GM12878 (cell line): Measurements from ENCODE around the gene GRK5. TPM values are rescaled to one million over a fixed set of nuclear protein-coding genes. Genes with fewer than 3 reads are reported as not detected.

Experiments
- ATAC-seq: fragments of 200-7000 bp; cut with Tn5 transposase; 3 replicates; pipeline ENCODE4 v1.9.1; 2020; ENCODE audit warnings: mild to moderate bottlenecking, moderate library complexity
- BruUV-seq: library from RNA; stranded (reverse); fragments of 400-500 nt; replicated peaks from 2 replicates; lab custom pipeline; 2021; lab: Mats Ljungman, UMichigan
- CTCF ChIA-PET: fragments of 300-600 bp; sonication (Branson Sonifier 250); formaldehyde crosslinking; extraction: SDS; loops from one replicate; lab custom pipeline; 2021; ENCODE audit warnings: inconsistent platforms; lab: Yijun Ruan, JAX
- POLR2A ChIA-PET: fragments of 350-600 bp; formaldehyde crosslinking; extraction: SDS; loops from one replicate; lab custom pipeline; 2021; ENCODE audit warnings: inconsistent platforms; lab: Charles Lee
- RAD21 ChIA-PET: fragments of 300-600 bp; sonication (Branson Sonifier 250); formaldehyde crosslinking; loops from one replicate; lab custom pipeline; 2023; ENCODE audit warnings: antibody characterized with exemption; ENCODE audit not compliant: unreplicated experiment; lab: Charles Lee
- SMC1A ChIA-PET: fragments of 300-600 bp; sonication (Branson Sonifier 250); formaldehyde crosslinking; loops from one replicate; lab custom pipeline; 2023; ENCODE audit not compliant: unreplicated experiment, uncharacterized antibody; lab: Charles Lee
- DNase-seq: peaks from one replicate; pipeline ENCODE4 v3.0.0-alpha.2; 2011; ENCODE audit warnings: low read depth, low spot score
- FAIRE-seq: peaks from 3 replicates; lab custom pipeline; 2011; peaks lifted over from hg19 to GRCh38; lab: Jason Lieb, UNC
- H2AFZ ChIP-seq: 2 replicates; pipeline ENCODE4 v1.6.0; 2011; ENCODE audit warnings: low read depth, low read length, control low read depth; ENCODE audit not compliant: control insufficient read depth
- H3K27ac ChIP-seq: 2 replicates; pipeline ENCODE4 v1.5.1; 2011; ENCODE audit warnings: control low read depth; ENCODE audit not compliant: control insufficient read depth, insufficient read depth
- H3K27me3 ChIP-seq, 2 experiments: replicated peaks in 1 of 2; 2 replicates each; pipeline versions ENCODE4 v1.6.0 to v1.6.1; 2011; ENCODE audit warnings: low read length in 1 of 2; ENCODE audit not compliant: control insufficient read depth in 2 of 2, insufficient read depth in 2 of 2
- H3K36me3 ChIP-seq, 2 experiments: 2 replicates each; pipeline ENCODE4 v1.5.1; 2011; ENCODE audit warnings: low read length in 1 of 2; ENCODE audit not compliant: control insufficient read depth in 2 of 2, insufficient read depth in 2 of 2
- H3K4me1 ChIP-seq: 2 replicates; pipeline ENCODE4 v1.6.1; 2011; ENCODE audit warnings: mild to moderate bottlenecking, low read length, moderate library complexity, mixed read lengths; ENCODE audit not compliant: control insufficient read depth, insufficient read depth
- H3K4me2 ChIP-seq: 2 replicates; pipeline ENCODE4 v1.6.0; 2011; ENCODE audit warnings: control low read depth; ENCODE audit not compliant: control insufficient read depth, insufficient read depth
- H3K4me3 ChIP-seq: fragments of 200-600 bp; sonication (generic); 2 replicates; pipeline ENCODE4 v1.5.1; 2016
- H3K79me2 ChIP-seq: 2 replicates; pipeline ENCODE4 v1.6.0; 2011; ENCODE audit warnings: low read length; ENCODE audit not compliant: control insufficient read depth, insufficient read depth
- H3K9ac ChIP-seq: 2 replicates; pipeline ENCODE4 v1.8.0; 2011; ENCODE audit warnings: low read length, control low read depth, mixed read lengths; ENCODE audit not compliant: control insufficient read depth, insufficient read depth
- H3K9me3 ChIP-seq: replicated peaks from 3 replicates; pipeline ENCODE4 v1.5.1; 2011; ENCODE audit warnings: mild to moderate bottlenecking, low read length; ENCODE audit not compliant: control insufficient read depth, insufficient read depth
- H4K20me1 ChIP-seq: 2 replicates; pipeline ENCODE4 v1.6.0; 2011; ENCODE audit not compliant: control insufficient read depth, insufficient read depth
- BHLHE40 ChIP-seq, 2 experiments: fragments of 450-650 bp in 1 of 2; IDR thresholded peaks; 2 replicates each; pipeline ENCODE4 v1.6.1; 2011 to 2017; ENCODE audit warnings: low read depth in 2 of 2, borderline replicate concordance in 1 of 2, improper control_type of control experiment in 1 of 2, low read length in 1 of 2, mild to moderate bottlenecking in 1 of 2
- E2F4 ChIP-seq: IDR thresholded peaks from 2 replicates; pipeline ENCODE4 v1.6.1; 2012; ENCODE audit warnings: low read depth, low read length, improper control_type of control experiment
- FOS ChIP-seq: IDR thresholded peaks from 3 replicates; pipeline ENCODE4 v1.6.1; 2011; ENCODE audit warnings: borderline replicate concordance; ENCODE audit not compliant: insufficient read length; ENCODE audit errors: extremely low read depth
- KDM1A ChIP-seq: fragments of 200-600 bp; sonication (generic); IDR thresholded peaks from 2 replicates; pipeline ENCODE4 v1.6.1; 2016; ENCODE audit warnings: borderline replicate concordance
- MTA2 ChIP-seq: fragments of 450-650 bp; IDR thresholded peaks from 2 replicates; pipeline ENCODE4 v1.6.1; 2016; ENCODE audit warnings: low read depth, mild to moderate bottlenecking, moderate library complexity
- NR2C1 ChIP-seq: fragments of 450-650 bp; IDR thresholded peaks from 2 replicates; pipeline ENCODE4 v1.6.1; 2017; ENCODE audit warnings: antibody characterized with exemption, mild to moderate bottlenecking, moderate library complexity
- RB1 ChIP-seq: fragments of 450-650 bp; formaldehyde crosslinking; IDR thresholded peaks from 2 replicates; pipeline ENCODE4 v1.6.1; 2017; ENCODE audit warnings: mild to moderate bottlenecking, borderline replicate concordance
- SREBF1 ChIP-seq: IDR thresholded peaks from 2 replicates; pipeline ENCODE4 v1.6.1; 2012; ENCODE audit warnings: mild to moderate bottlenecking, low read length
- STAT1 ChIP-seq: fragments of 450-650 bp; conservative IDR thresholded peaks from 2 replicates; pipeline ENCODE4 v1.6.1; 2014; ENCODE audit warnings: antibody characterized with exemption, mild to moderate bottlenecking
- TCF12 ChIP-seq: IDR thresholded peaks from 2 replicates; pipeline ENCODE4 v1.6.1; 2011; ENCODE audit warnings: low read depth, mild to moderate bottlenecking, low read length
- ZNF207 ChIP-seq: fragments of 450-650 bp; IDR thresholded peaks from 2 replicates; pipeline ENCODE4 v1.6.1; 2014; ENCODE audit warnings: antibody characterized with exemption, mild to moderate bottlenecking, borderline replicate concordance
- ZNF24 ChIP-seq: fragments of 450-650 bp; IDR thresholded peaks from 2 replicates; pipeline ENCODE4 v1.6.1; 2017; ENCODE audit warnings: antibody characterized with exemption, mild to moderate bottlenecking
- ZNF592 ChIP-seq: fragments of 450-650 bp; IDR thresholded peaks from 2 replicates; pipeline ENCODE4 v1.6.1; 2017; ENCODE audit warnings: mild to moderate bottlenecking, moderate library complexity
- WGBS: methylation state at CpG from one replicate; pipeline ENCODE4 v1.1.6; 2016; ENCODE audit warnings: low lambda C conversion rate; ENCODE audit not compliant: insufficient replicate concordance, insufficient coverage; ENCODE audit errors: missing lambda C conversion rate; 5-methylcytosine and 5-hydroxymethylcytosine counted together
- in situ Hi-C: fragments of 300-500 bp; cut with MboI; formaldehyde crosslinking; loops from 9 replicates; pipeline ENCODE4 v1.14.3; 2018; ENCODE audit warnings: mixed read lengths
- intact Hi-C: fragments of 100-400 bp; cut with micrococcal nuclease; formaldehyde crosslinking; loops from one replicate; pipeline ENCODE4 v1.14.2; 2022; ENCODE audit not compliant: unreplicated experiment
- polyA plus RNA-seq, 11 experiments: library from polyadenylated mRNA; depleted of rRNA in 4 of 11; unstranded in 6 of 11; stranded (reverse) in 5 of 11; fragments of >200 nt; fragmentation: Nextera tagmentation in 4 of 11; fragmentation: Illumina TruSeq in 1 of 11; extraction: Ambion mirVana in 4 of 11; extraction: Trizol in 1 of 11; gene quantifications; 1 replicate in 1 of 11; 2 replicates in 10 of 11; pipeline versions ENCODE4 v1.2.1 to v1.2.3, GENCODE V29; 2011 to 2016; ENCODE audit warnings: inconsistent platforms in 2 of 11, missing spikeins in 2 of 11, low read depth in 1 of 11
- total RNA-seq, 4 experiments: library from RNA; depleted of rRNA in 3 of 4; stranded (reverse); fragments of >200 nt in 3 of 4; fragmentation: Illumina TruSeq in 1 of 4; extraction: Trizol in 1 of 4; gene quantifications; 2 replicates each; pipeline versions ENCODE4 v1.2.1 to v1.2.3, GENCODE V29; 2013 to 2021

Gene GRK5
- total and polyA plus RNA-seq, 10 of the 15 experiments (the other 5 are each of a cell fraction or from before 2014, with no cell fraction given): 0.11 to 22.1 (median 10.0) TPM

GRCh38 chr10:119446441-119447277 lies 239.3 kb downstream of the GRK5 start:
- Histone ChIP-seq H3K4me1 (peaks cover 14% of the 10 kb centered on the region), H3K36me3 (peaks cover 0 to 6% of the 10 kb centered on the region in 2 experiments; a peak in 1 of 4 replicates), H3K27me3 (no peaks in the 10 kb centered on the region), H3K4me3 (no peak overlapping the region), H3K79me2 (no peaks in the 10 kb centered on the region), H4K20me1 (no peaks in the 10 kb centered on the region), H3K27ac (no peak overlapping the region), H3K4me2 (no peak overlapping the region), H2AFZ (no peak overlapping the region), H3K9me3 (no peaks in the 10 kb centered on the region), H3K9ac (no peak overlapping the region)
- WGBS: 85% methylated on average over 20 of the region's 21 CpGs
- intact Hi-C loops: loop anchor here (5.0 kb wide), 1 partner anchor 96 kb away; the partner anchor contains the start of gene RGS10
- ATAC-seq (no peak), FAIRE-seq (no peak), DNase-seq (no peak)
- no TSS peak for BruUV-seq
- in situ Hi-C loops: no loop called here
- ChIA-PET SMC1A (interaction anchor here (0.8 to 3.9 kb wide), 8 partner anchors 34 to 248 kb away, joined by 3 to 27 read pairs (median 6); partner anchors contain the start of gene GRK5), RAD21 (interaction anchor here (0.9 to 3.8 kb wide), 4 partner anchors 43 to 246 kb away, joined by 3 to 42 read pairs (median 12); partner anchors contain the start of gene GRK5), POLR2A (no interaction called here), CTCF (interaction anchor here (0.7 to 6.5 kb wide), 6 partner anchors 32 to 246 kb away, joined by 3 to 89 read pairs (median 14); no protein-coding TSS in a partner anchor)
- TF ChIP-seq ZNF24 (no peak), FOS (no peak), RB1 (no peak), BHLHE40 (IDR thresholded peaks at IDR 0.05; ENCODE audit: borderline replicate concordance in 1 of 2, low read depth in 2 of 2, low read length in 1 of 2) (no peak), STAT1 (no peak), SREBF1 (no peak), NR2C1 (no peak), MTA2 (no peak), ZNF592 (no peak), KDM1A (no peak), ZNF207 (no peak), E2F4 (no peak), TCF12 (no peak)
